ENCODE data around the gene SDHD. TPM values are rescaled to one million over a fixed set of nuclear protein-coding genes. Genes with fewer than 3 reads are reported as not detected.

SDHD gene
- polyA plus RNA-seq, 1 donor from 2014 or later, result 142 TPM

DNA sequence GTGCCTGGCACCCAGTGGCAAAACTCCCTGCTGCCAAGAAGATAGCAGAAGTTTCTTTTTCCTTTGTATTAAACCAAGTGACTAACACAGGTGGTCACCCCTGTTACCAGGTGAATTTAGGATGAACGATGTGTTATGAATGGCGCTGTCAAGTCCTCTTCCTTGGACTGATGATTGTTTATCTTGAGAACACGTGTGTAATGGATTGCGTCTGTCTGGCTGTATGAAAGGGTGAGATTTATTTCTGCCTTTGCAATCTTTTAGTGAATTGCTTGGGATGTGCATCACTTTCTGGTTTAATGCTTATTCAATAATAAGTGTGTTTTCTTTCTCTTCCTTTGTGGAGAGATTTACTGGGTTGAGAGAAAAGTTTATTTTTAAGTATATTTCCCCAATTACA lies 36.5 kb downstream of the SDHD start:
- H3K4me3 Mint-ChIP-seq, result no peak overlapping the region
- no peak overlapping the region for H3K27ac Mint-ChIP-seq
- peaks cover 7% of the 10 kb centered on the region for H3K36me3 Mint-ChIP-seq
- H3K27me3 Mint-ChIP-seq, result no peaks in the 10 kb centered on the region
- peaks cover 4 to 6% (median 5%) of the 10 kb centered on the region in 3 donors for H3K4me1 Mint-ChIP-seq
- no peaks in the 10 kb centered on the region for H3K9me3 Mint-ChIP-seq

- Mint-ChIP-seq H3K27me3 (no peaks in the 10 kb centered on the region), H3K27ac (no peak overlapping the region), H3K36me3 (peaks cover 7% of the 10 kb centered on the region), H3K4me3 (no peak overlapping the region), H3K9me3 (no peaks in the 10 kb centered on the region), H3K4me1 (no peaks in the 10 kb centered on the region)
Observed at GRCh38 chr11:112127056-112127455, 40.4 kb downstream of the SDHD start.

- no peaks in the 10 kb centered on the region for H3K9me3 Mint-ChIP-seq
- no peaks in the 10 kb centered on the region for H3K4me1 Mint-ChIP-seq
- H3K36me3 Mint-ChIP-seq, result peaks cover 7% of the 10 kb centered on the region
- no peaks in the 10 kb centered on the region for H3K27me3 Mint-ChIP-seq
- no peak overlapping the region for H3K27ac Mint-ChIP-seq
- no peak overlapping the region for H3K4me3 Mint-ChIP-seq
Observed at GRCh38 chr11:112128483-112129121, 41.9 kb downstream of the SDHD start.

DNA sequence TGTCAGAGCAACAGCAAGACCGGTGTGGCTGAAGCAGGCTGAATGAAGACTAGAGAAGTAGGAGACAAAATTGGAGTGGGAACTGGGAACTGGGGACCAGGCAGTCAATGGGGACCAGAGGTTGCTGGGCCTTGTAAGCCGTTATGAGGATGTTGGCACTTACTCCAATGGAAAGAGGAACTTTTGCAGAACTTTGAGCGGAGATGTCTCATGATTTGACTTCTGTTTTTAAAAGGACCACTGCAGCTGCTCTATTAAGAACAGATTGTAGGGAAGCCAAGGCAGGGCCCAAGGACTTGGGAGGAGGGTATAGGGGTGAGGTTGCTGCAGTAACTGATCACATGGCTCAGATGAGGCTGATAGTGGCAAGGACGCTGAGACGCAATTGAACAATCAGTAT lies 43.0 kb downstream of the SDHD start:
- peak overlapping the region in 1 of 3 donors; percentile 34 for H3K27ac Mint-ChIP-seq
- no peaks in the 10 kb centered on the region for H3K9me3 Mint-ChIP-seq

DNA sequence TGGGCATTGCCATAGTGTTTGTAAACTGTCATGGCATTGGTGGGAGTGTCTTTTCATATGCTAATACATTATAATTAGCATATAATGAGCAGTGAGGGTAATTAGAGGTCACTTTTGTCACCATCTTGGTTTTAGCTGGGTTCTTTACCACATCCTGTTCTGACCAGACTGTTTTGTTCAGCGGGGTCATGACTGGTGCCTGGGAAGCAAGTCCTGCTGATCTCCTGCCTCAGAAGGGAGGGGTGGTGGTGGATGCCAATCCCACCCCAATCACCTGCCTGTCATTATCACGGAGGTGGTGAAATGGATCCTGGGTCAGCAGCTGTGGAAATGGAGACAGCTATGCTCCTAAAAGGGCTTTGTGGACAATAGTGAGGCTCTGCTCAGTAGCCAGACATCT lies 46.1 kb downstream of the SDHD start:
- Mint-ChIP-seq H3K4me1 (no peaks in the 10 kb centered on the region), H3K36me3 (no peaks in the 10 kb centered on the region), H3K27me3 (no peaks in the 10 kb centered on the region), H3K27ac (no peak overlapping the region), H3K4me3 (no peak overlapping the region), H3K9me3 (no peaks in the 10 kb centered on the region)

More for the DNA sequence above, 43.0 kb downstream of the SDHD start:
- peaks cover 7% of the 10 kb centered on the region for H3K36me3 Mint-ChIP-seq
- H3K4me3 Mint-ChIP-seq, result no peak overlapping the region
- H3K27me3 Mint-ChIP-seq, result no peaks in the 10 kb centered on the region
- no peaks in the 10 kb centered on the region for H3K4me1 Mint-ChIP-seq

DNA sequence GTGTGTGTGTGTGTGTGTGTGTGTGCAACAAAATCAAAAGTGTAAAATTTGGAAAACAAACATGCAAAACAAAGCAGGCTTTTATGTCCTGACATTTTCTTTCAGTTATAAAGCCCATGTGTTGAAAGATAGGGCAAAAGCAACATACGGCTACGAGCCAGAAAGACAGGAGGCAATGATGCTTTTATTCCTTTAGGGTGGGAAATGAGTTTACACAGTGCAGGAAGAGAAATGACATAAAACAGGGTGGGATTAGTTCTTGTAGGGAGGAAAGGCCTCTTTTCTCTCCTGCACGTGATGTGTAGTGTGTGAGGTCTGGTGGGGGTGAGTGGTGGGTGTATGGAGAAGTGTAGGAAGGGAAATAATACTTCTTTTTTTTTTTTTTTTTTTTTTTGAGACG lies 47.8 kb downstream of the SDHD start:
- Mint-ChIP-seq H3K4me3 (no peak overlapping the region), H3K4me1 (no peaks in the 10 kb centered on the region), H3K27ac (no peak overlapping the region), H3K27me3 (no peaks in the 10 kb centered on the region), H3K9me3 (no peaks in the 10 kb centered on the region), H3K36me3 (no peaks in the 10 kb centered on the region)

DNA sequence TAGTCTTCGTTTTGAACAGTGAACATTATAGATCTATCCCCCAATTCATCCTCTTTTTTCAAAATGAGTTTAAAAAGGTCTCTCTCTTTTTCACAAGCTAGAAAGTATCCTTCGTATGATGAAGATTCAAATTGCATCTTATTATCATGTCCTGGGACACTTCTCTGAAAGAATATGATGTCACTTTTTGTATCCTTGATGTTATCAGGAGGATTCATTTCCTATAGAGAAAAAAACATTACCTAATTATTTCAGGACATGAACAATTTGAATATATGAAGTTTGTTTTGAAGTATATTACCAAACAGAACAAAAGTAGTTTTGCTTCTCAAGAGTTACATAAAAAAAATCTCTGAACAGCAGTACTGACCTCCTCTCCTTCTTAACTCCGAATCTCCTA lies 56.9 kb downstream of the SDHD start:
- H3K36me3 Mint-ChIP-seq, result peaks cover 7% of the 10 kb centered on the region
- H3K27me3 Mint-ChIP-seq, result no peaks in the 10 kb centered on the region
- H3K4me1 Mint-ChIP-seq, result no peaks in the 10 kb centered on the region
- no peak overlapping the region for H3K27ac Mint-ChIP-seq
- H3K9me3 Mint-ChIP-seq, result peaks cover 0 to 6% (median 2%) of the 10 kb centered on the region in 3 donors
- no peak overlapping the region for H3K4me3 Mint-ChIP-seq

Other genes with a start within 250 kb of the SDHD start
- gene ALG9, start 215.3 kb upstream of the SDHD start, polyA plus RNA-seq, result 13.6 TPM
- gene FDXACB1, start 207.7 kb upstream of the SDHD start, polyA plus RNA-seq, result 6.8 TPM
- gene CFAP68, start 207.3 kb upstream of the SDHD start, polyA plus RNA-seq, result 25.7 TPM
- not detected for gene CRYAB, start 175.1 kb upstream of the SDHD start, polyA plus RNA-seq
- not detected for gene HSPB2, start 174.1 kb upstream of the SDHD start, polyA plus RNA-seq
- not detected for gene C11orf52, start 168.0 kb upstream of the SDHD start, polyA plus RNA-seq
- gene DIXDC1, start 149.5 kb upstream of the SDHD start, polyA plus RNA-seq, result 0.34 TPM
- gene DLAT, start 61.5 kb upstream of the SDHD start, polyA plus RNA-seq, result 27.8 TPM
- not detected for gene PIH1D2, start 12.9 kb upstream of the SDHD start, polyA plus RNA-seq
- 18.7 TPM for gene NKAPD1, start 12.6 kb upstream of the SDHD start, polyA plus RNA-seq
- gene TIMM8B, start 117 bp upstream of the SDHD start, polyA plus RNA-seq, result 55.9 TPM
- gene IL18, start 77.2 kb downstream of the SDHD start, polyA plus RNA-seq, result 0.65 TPM
- gene TEX12, start 80.5 kb downstream of the SDHD start, polyA plus RNA-seq, result 0.20 TPM
- gene BCO2, start 88.6 kb downstream of the SDHD start, polyA plus RNA-seq, result 0.30 TPM
- 11.4 TPM for gene PTS, start 139.6 kb downstream of the SDHD start, polyA plus RNA-seq
- not detected for gene PLET1, start 174.0 kb downstream of the SDHD start, polyA plus RNA-seq

Data from IgD-negative memory B cell (primary cell).